GM18526 (cell line): ENCODE results near the gene THAP3.

Source experiments
- POLR2A ChIP-seq: IDR thresholded peaks from 3 replicates; pipeline ENCODE4 v1.6.1; 2011; ENCODE audit not compliant: insufficient read length; ENCODE audit errors: extremely low read depth

Gene THAP3

DNA sequence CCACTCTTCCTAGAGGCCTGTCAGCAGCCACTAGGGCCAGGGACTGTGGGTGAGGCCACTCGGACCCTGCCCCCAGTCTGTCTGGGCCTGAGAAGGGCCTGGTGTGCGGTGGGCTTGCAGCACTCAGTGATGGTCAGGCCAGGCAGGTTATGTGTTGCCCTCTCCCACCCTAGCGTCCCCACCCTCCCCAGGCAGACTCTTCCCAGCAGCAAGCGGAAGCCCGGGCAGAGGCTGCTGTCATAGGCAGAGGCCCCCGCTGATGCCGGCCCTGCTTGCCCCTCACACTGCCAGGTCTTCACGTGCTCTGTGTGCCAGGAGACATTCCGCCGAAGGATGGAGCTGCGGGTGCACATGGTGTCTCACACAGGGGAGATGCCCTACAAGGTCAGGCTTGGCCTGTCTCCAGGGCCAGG, 38.3 kb upstream of the THAP3 start:
- TF ChIP-seq POLR2A = no peak

DNA sequence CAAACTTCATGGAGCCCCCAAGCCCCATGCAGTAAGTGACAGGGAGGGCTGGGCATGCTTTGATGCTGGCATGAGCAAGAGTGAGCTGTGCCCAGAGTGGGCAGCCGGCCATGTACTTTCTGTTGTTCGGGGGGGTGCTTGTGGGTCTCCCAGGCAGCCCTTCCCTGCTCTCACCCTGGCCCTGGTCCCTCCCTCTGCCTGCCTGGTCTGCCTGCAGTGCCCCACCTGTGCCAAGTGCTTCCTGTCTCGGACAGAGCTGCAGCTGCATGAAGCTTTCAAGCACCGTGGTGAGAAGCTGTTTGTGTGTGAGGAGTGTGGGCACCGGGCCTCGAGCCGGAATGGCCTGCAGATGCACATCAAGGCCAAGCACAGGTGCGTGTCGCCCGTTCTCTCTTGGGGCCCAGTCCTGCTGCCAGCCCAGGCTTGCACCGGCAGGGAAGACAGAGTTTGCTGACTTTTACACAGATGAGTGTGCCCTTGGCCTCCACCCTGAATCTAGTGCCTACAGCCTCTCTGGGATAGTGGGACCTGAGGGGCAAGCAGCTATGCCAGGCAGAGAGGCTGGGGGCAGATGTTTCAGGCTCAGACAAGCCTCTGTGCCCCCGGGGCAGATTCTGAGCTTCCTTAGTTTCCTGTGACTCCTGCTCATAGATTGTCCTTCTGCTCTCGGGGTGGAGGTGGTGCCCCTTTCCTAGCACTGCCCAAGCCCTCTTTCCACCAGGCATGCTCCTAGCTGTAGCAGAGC, 37.2 kb upstream of the THAP3 start:
- TF ChIP-seq POLR2A = no peak

DNA sequence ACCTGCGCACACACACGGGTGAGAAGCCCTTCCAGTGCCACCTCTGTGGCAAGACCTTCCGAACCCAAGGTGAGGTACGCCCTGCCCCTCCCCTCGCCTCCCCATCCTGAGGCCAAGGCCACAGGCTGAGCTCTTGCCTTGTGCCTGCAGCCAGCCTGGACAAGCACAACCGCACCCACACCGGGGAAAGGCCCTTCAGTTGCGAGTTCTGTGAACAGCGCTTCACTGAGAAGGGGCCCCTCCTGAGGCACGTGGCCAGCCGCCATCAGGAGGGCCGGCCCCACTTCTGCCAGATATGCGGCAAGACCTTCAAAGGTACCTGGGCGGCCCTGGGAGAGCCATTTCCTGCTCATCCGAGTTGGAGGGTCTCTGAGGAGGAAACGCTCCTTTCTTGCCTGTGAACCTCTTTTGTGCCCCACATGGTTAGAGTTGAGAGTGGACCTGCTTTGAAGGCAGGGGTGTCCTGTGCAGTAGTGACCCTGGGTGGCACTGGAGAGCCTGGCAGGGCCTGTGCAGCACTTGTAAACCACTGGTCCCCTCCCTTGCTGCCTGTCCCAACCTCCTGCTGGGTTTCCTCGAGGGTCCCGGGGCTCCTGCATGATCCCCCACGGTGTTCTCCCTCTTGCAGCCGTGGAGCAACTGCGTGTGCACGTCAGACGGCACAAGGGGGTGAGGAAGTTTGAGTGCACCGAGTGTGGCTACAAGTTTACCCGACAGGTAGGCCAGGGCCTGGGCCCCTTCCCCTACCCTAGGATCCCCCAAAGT, 36.4 kb upstream of the THAP3 start:
- TF ChIP-seq POLR2A = no peak

DNA sequence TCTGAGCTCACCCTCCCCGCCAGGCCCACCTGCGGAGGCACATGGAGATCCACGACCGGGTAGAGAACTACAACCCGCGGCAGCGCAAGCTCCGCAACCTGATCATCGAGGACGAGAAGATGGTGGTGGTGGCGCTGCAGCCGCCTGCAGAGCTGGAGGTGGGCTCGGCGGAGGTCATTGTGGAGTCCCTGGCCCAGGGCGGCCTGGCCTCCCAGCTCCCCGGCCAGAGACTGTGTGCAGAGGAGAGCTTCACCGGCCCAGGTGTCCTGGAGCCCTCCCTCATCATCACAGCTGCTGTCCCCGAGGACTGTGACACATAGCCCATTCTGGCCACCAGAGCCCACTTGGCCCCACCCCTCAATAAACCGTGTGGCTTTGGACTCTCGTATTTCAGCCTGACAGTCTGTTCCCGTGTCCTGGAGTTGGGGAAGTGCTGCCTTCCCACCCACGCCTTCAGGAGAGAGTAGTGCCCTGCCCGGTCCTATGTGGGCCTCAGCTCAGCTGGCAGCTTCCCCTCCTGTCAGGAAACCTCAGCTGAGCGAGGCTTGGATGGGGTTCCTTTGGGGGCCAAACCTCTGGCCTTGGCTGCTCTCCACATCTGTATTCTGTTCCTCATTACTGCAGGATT, 35.7 kb upstream of the THAP3 start:
- TF ChIP-seq POLR2A = no peak

DNA sequence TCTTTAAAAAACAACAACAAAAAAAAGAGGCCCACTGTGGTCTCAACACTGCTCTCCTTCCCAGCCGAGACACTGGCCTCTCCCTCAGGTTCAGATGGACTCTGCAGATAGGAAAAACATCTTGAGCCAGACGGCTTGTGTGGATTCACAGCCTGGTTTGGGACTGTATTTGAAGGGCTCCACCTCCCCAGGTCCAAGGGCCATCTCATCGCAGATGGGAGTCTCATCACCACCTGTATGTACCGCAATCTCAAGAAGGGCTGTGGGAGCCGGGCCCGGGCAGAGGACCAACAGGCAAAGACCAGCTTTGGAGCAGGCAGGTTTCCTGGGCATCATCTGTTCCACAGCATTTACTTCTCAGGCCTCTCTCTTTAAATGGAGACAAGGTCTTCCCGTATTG, 34.6 kb upstream of the THAP3 start:
- no peak for TF ChIP-seq POLR2A

DNA sequence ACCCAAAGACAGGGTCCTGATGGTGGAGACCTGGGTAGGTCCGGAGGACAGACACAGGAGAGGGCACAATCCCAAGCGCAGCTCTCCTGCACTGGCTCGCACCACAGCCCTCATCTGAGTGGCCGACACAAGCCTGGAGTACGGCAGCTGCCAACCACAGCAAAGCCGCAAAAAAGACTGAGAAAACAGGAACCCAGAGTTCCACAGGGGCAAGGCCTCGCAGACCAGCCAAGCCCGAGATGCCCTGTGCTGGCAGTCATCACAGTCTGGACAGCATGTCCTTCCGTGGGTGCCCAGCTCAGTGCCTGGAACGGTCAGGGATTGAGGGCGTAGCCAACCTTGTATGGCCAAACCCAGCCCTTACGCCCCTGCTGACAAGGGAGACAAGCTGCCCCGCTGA, 33.4 kb upstream of the THAP3 start:
- no peak for TF ChIP-seq POLR2A

DNA sequence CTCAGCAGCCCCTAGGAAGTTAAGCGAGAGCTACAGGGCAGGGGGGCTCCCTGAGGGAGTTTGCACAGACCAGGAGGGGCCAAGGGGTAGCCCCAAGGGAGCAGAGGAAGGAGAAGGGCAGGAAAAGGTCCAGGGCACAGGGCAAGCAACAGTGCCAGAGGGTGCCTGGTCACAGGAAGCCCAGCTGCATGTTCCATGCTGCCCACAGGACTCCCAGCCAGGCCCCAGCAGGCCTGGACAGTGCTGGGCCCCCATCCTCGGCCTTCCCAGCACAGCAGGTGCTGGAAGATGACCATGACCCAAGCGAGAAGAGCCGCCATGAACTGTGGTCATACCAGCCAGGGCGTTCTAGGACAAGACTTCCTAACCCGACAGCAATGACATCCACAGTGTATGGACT, 33.0 kb upstream of the THAP3 start:
- TF ChIP-seq POLR2A = no peak

DNA sequence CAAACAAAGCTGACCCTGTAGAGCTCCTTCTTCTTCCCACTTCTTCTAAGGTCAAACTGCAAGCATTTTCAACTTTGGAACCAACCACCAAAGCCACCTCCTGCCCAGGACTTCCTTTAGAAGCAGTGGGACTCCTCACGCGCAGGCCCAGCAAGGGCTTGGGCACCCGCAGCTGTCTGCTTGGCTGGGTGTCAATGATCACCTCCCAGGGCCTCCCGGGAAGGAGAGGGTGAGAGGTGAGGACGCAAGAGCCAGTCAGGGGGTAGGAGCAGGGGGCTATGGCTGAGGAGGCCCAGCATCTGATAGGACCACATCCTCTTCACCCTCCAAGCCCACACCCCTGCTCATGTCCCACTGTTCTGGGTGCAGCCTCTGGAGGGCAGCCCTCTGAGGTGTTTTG, 32.2 kb upstream of the THAP3 start:
- TF ChIP-seq POLR2A = no peak

DNA sequence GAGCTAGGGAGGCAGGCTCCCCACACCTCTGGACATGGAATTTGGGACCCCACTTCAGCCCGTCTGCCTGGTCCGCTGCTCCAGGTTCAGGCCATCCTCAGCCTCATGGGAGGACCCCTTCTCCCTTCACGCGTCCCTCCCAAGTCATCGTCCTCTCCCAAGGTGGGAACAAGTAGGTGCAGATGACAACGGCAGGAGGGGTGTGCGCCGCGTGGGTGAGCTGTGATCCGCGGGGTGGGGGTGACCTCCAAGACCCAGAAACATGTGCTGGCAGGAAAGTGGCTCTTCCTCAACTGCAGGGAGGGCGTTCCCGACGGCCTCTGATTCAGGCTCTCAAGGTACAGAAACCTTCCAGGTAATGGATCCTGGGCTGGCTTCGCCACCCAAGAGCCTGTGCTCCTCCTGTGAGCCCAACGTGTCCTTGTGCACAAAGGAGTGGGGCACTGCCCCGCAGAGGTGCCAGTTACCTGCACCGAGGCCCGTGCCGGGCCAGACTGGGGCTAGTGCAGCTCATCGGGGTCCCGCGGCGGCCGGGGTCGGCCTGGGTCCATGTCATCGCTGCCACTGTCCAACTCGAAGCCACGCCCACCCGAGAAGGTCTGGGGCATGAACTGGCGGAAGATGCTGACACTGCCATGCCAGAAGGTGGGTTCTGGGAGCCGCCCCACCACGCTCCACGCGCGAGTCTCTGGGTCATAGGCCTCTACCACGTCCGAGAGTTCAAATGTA, 31.6 kb upstream of the THAP3 start:
- TF ChIP-seq POLR2A = no peak

DNA sequence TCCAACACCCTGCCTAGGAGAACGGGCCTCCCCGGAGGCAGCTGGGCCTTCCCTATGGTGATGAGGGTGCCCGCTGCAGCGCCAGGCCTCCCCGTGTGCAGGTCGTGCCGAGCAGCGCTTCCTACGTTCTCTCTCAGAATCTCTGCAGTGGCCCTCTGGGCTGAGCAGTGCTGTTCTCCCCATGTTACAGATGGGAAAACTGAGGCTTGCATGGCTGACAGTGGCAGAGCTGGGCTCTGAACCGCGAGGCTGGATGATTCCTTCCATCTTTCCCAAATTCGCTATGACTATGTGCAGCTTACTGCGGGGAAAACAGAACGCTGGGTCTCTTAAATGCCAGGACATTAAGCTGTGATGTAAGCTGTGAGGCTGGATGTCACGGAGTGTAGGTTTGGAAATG, 30.9 kb upstream of the THAP3 start:
- TF ChIP-seq POLR2A = no peak

DNA sequence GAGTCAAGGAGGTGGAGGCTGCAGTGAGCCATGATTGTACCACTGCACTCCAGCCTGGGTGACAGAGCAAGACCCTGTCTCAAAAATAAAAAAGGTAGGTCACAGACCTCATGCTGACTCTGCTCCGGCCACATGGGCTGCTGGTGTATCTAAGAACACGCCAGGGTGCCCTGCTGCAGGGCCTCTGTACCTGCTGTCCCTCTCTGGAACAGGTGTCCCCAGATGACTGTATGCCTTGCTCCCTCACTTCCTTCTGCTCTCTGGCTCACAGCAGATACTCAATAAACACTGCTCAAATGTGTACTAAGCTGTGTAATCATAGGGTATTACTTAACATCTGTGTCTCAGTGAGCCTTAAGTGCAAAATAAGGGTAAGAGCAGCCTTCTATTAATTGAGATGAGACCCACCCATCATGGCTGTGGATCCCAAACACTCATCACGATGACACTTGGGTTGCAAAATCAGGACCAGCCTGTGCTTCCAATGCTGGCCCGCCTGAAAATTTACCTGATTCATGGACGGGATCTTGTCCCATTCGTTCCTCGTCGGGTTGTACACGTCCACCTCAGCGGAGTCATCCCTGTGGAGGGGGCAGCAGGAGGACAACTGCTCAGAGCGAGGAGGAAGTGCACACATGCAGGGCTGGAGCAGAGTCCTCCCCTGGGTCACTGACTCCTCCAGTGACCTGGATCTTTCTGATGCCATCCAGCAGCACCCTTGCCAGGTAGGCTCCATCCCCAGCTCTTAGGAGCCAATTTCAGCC, 29.5 kb upstream of the THAP3 start:
- no peak for TF ChIP-seq POLR2A

DNA sequence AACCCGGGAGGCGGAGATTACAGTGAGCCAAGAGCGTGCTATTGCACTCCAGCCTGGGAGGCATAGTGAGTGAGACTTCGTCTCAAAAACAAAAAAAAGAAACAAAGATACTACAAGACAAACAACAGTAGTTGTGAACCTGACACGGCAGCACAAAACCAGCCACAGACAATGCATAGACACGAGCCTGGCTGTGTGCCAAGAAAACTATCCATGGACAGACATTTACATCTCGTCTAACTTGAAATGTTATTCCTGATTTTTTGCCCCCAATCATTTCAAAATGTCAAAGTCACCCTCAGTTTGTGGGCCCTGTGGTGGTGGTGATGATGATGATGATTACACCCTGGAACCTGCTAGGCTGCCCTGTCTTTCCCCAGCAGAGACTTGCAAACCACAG, 28.3 kb upstream of the THAP3 start:
- no peak for TF ChIP-seq POLR2A

DNA sequence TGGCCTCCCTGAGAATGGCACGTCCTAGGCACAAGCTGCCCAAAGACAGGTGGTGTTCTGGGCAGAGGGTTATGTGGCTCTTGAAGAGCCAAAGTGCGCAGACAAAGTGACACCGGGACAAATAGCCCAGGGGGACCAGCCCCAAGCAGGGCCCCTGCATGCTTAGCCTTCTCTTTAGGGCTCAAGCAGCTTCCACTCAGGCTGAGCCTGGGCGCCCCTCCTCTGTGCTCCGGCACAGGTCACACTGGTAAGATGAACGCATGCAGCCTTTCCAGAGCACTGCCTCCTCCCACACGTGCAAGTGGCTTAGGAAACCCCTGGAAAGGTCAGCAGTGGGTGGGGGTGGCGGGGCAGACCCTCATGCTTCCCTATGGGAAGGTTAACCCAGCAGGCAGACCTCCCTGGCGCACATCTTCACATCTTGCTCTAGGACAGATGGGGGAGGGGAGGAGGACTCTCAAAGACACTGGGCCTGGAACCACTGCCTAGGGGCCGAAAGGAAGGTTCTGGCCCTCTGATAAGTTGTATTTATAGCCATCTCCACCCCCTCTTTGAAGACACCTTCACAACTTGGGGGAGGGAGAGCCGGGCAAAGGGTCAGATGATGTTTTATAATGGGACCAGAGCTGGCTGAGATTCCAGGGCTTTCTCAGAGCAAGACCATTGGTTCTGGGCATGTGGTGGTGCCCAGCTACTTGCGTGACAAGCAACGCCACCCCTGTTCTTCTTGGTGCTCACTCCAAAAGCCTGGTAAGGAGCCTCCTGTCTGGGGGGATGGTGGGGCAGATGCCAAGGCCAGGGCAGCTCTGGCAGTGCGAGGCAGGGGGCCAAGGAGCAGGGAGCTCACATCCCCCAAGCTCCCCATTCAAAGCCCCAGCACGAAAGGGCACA, 27.5 kb upstream of the THAP3 start:
- TF ChIP-seq POLR2A = no peak

DNA sequence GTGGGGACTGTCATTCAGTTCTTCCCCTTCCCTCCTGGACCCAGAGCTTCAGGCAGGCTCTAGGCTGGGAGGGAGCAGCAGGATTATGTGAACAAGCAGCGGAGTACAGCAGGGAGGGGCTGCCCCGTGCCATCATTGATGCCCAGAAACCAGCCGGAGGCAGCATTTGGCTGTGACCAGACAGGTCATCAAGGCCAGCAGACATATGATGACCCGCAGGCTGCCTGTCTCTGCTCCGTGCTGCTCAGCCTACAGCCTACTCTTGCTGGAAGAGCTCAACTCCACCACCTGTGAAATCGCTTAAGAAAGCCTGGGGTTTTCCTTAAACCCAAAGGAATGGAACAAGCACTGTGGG, 26.9 kb upstream of the THAP3 start:
- no peak for TF ChIP-seq POLR2A
